Ishikawa (cell line): Measurements from ENCODE around the gene UNC45A.

Experiments
- CEBPB ChIP-seq: IDR thresholded peaks from 2 replicates; pipeline ENCODE4 v1.6.1; 2012
- CREB1 ChIP-seq: IDR thresholded peaks from 2 replicates; pipeline ENCODE4 v1.6.1; 2012; ENCODE audit warnings: low read depth
- EGR1 ChIP-seq: IDR thresholded peaks from 2 replicates; pipeline ENCODE4 v1.6.1; 2012
- EP300 ChIP-seq: IDR thresholded peaks from 2 replicates; pipeline ENCODE4 v1.6.1; 2012; ENCODE audit warnings: borderline replicate concordance
- FOXM1 ChIP-seq: IDR thresholded peaks from 2 replicates; pipeline ENCODE4 v1.6.1; 2012; ENCODE audit warnings: low read depth, borderline replicate concordance
- NFIC ChIP-seq: IDR thresholded peaks from 2 replicates; pipeline ENCODE4 v1.6.1; 2012
- RAD21 ChIP-seq: IDR thresholded peaks from 2 replicates; pipeline ENCODE4 v1.6.1; 2012; ENCODE audit warnings: low read depth
- TAF1 ChIP-seq: IDR thresholded peaks from 2 replicates; pipeline ENCODE4 v1.6.1; 2012; ENCODE audit warnings: low read depth, mild to moderate bottlenecking
- TCF12 ChIP-seq: IDR thresholded peaks from 2 replicates; pipeline ENCODE4 v1.6.1; 2012; ENCODE audit warnings: low read depth
- TEAD4 ChIP-seq: IDR thresholded peaks from 2 replicates; pipeline ENCODE4 v1.6.1; 2012
- YY1 ChIP-seq: IDR thresholded peaks from 2 replicates; pipeline ENCODE4 v1.6.1; 2012; ENCODE audit warnings: low read depth
- TF ChIP-seq, protein P1 (sequence below): IDR thresholded peaks from 2 replicates; pipeline ENCODE4 v1.6.1; 2012
- TF ChIP-seq, protein P2 (sequence below): IDR thresholded peaks from 2 replicates; pipeline ENCODE4 v1.6.1; 2012; ENCODE audit warnings: low read depth, mild to moderate bottlenecking
- TF ChIP-seq, protein P3 (sequence below): IDR thresholded peaks from 2 replicates; pipeline ENCODE4 v1.6.1; 2012

- TF ChIP-seq TAF1 = no peak
- TF ChIP-seq, protein P1, sequence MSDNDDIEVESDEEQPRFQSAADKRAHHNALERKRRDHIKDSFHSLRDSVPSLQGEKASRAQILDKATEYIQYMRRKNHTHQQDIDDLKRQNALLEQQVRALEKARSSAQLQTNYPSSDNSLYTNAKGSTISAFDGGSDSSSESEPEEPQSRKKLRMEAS = no peak
- no peak for TF ChIP-seq TCF12
- TF ChIP-seq FOXM1 = no peak
- TF ChIP-seq, protein P2, sequence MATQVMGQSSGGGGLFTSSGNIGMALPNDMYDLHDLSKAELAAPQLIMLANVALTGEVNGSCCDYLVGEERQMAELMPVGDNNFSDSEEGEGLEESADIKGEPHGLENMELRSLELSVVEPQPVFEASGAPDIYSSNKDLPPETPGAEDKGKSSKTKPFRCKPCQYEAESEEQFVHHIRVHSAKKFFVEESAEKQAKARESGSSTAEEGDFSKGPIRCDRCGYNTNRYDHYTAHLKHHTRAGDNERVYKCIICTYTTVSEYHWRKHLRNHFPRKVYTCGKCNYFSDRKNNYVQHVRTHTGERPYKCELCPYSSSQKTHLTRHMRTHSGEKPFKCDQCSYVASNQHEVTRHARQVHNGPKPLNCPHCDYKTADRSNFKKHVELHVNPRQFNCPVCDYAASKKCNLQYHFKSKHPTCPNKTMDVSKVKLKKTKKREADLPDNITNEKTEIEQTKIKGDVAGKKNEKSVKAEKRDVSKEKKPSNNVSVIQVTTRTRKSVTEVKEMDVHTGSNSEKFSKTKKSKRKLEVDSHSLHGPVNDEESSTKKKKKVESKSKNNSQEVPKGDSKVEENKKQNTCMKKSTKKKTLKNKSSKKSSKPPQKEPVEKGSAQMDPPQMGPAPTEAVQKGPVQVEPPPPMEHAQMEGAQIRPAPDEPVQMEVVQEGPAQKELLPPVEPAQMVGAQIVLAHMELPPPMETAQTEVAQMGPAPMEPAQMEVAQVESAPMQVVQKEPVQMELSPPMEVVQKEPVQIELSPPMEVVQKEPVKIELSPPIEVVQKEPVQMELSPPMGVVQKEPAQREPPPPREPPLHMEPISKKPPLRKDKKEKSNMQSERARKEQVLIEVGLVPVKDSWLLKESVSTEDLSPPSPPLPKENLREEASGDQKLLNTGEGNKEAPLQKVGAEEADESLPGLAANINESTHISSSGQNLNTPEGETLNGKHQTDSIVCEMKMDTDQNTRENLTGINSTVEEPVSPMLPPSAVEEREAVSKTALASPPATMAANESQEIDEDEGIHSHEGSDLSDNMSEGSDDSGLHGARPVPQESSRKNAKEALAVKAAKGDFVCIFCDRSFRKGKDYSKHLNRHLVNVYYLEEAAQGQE = no peak
- no peak for TF ChIP-seq NFIC
- no peak for TF ChIP-seq CEBPB
- no peak for TF ChIP-seq EGR1
- no peak for TF ChIP-seq RAD21
- TF ChIP-seq YY1 = no peak
- TF ChIP-seq TEAD4 = no peak
- no peak for TF ChIP-seq CREB1
- TF ChIP-seq EP300 = no peak
- TF ChIP-seq, protein P3, sequence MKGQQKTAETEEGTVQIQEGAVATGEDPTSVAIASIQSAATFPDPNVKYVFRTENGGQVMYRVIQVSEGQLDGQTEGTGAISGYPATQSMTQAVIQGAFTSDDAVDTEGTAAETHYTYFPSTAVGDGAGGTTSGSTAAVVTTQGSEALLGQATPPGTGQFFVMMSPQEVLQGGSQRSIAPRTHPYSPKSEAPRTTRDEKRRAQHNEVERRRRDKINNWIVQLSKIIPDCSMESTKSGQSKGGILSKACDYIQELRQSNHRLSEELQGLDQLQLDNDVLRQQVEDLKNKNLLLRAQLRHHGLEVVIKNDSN = no peak
These were observed 43.1 kb upstream of the UNC45A start for GRCh38 chr15:90892023-90892422.
